ENCODE results near the gene HPS5. TPM values are rescaled to one million over a fixed set of nuclear protein-coding genes. Genes with fewer than 3 reads are reported as not detected.
"Not testable (repeated sequence)": the region's sequence is repeated elsewhere in the genome, so short reads cannot be mapped to it uniquely, and the experiment has no call there.

HPS5 gene
- total and polyA plus RNA-seq, 2 donors (not counting 3 experiments of a cell fraction or from before 2014, with no cell fraction given) = 4.7 to 14.1 TPM

- H3K9me3 ChIP-seq (replicated peaks; ENCODE audit: control insufficient read depth, insufficient read depth, low read length); H3K4me1 ChIP-seq (ENCODE audit: control insufficient read depth, extremely low read depth, insufficient read depth, low read length); H3K9ac ChIP-seq (replicated peaks; ENCODE audit: extremely low read depth, insufficient read depth, low read length); intact Hi-C loops (cut with micrococcal nuclease); H3K27me3 ChIP-seq (ENCODE audit: control insufficient read depth in 2 of 2, insufficient read depth in 2 of 2, low read length in 2 of 2); H3K9me1 ChIP-seq (replicated peaks; ENCODE audit: control insufficient read depth, extremely low read depth, insufficient read depth, low read length); H3K27ac ChIP-seq (ENCODE audit: insufficient read depth, low read depth, low read length); H3K4me3 ChIP-seq (replicated peaks in 1 of 3; ENCODE audit: insufficient read depth in 1 of 3, low read depth in 1 of 3, low read length in 3 of 3); H4K20me1 ChIP-seq (replicated peaks; ENCODE audit: control insufficient read depth, extremely low read depth, insufficient read depth, low read length); dilution Hi-C loops (cut with MboI; ENCODE audit: extremely low pct_ligation_motif_present, low sequenced_read_pairs); BruUV-seq (replicated peaks); H2AFZ ChIP-seq (ENCODE audit: low read depth, low read length); CTCF ChIA-PET; H3K79me2 ChIP-seq (ENCODE audit: control insufficient read depth, insufficient read depth, low read length); DNase-seq (ENCODE audit: low read depth, low spot score); POLR2A ChIA-PET; FAIRE-seq; H3K4me2 ChIP-seq (ENCODE audit: insufficient read depth, low read length); H3K36me3 ChIP-seq (ENCODE audit: control insufficient read depth in 2 of 2, extremely low read depth in 1 of 2, insufficient read depth in 2 of 2, low read length in 2 of 2): not testable (repeated sequence)
Observed at GRCh38 chr11:18267335-18268133, 54.4 kb downstream of the HPS5 start.

- FAIRE-seq = no peak
- Histone ChIP-seq H3K79me2 (ENCODE audit: control insufficient read depth, insufficient read depth, low read length) (no peaks in the 10 kb centered on the region), H4K20me1 (replicated peaks; ENCODE audit: control insufficient read depth, extremely low read depth, insufficient read depth, low read length) (no peaks in the 10 kb centered on the region), H3K9me1 (replicated peaks; ENCODE audit: control insufficient read depth, extremely low read depth, insufficient read depth, low read length) (no peaks in the 10 kb centered on the region), H3K27ac (ENCODE audit: insufficient read depth, low read depth, low read length) (no peak within 1 kb of the TSS), H3K36me3 (ENCODE audit: control insufficient read depth in 2 of 2, extremely low read depth in 1 of 2, insufficient read depth in 2 of 2, low read length in 2 of 2) (no peaks in the 10 kb centered on the region), H3K4me1 (ENCODE audit: control insufficient read depth, extremely low read depth, insufficient read depth, low read length) (no peaks in the 10 kb centered on the region), H3K4me2 (ENCODE audit: insufficient read depth, low read length) (no peak within 1 kb of the TSS), H3K9ac (replicated peaks; ENCODE audit: extremely low read depth, insufficient read depth, low read length) (no peak within 1 kb of the TSS), H2AFZ (ENCODE audit: low read depth, low read length) (no peak within 1 kb of the TSS), H3K9me3 (replicated peaks; ENCODE audit: control insufficient read depth, insufficient read depth, low read length) (no peaks in the 10 kb centered on the region), H3K27me3 (ENCODE audit: control insufficient read depth in 2 of 2, insufficient read depth in 2 of 2, low read length in 2 of 2) (no peaks in the 10 kb centered on the region), H3K4me3 (replicated peaks in 1 of 3; ENCODE audit: insufficient read depth in 1 of 3, low read depth in 1 of 3, low read length in 3 of 3) (no peak within 1 kb of the TSS)
- TF ChIP-seq MYC (IDR thresholded peaks at IDR 0.05; ENCODE audit: low read depth, low read length) (no peak), EZH2 (IDR thresholded peaks at IDR 0.05; ENCODE audit: borderline replicate concordance, low read depth, low read length, severe bottlenecking) (no peak), POLR2AphosphoS5 (IDR thresholded peaks at IDR 0.05; ENCODE audit: insufficient read depth, low read depth, low read length) (no peak)
- no TSS peak for BruUV-seq (replicated peaks)
- dilution Hi-C loops (cut with MboI; ENCODE audit: extremely low pct_ligation_motif_present, low sequenced_read_pairs) (no loop called here), intact Hi-C loops (cut with micrococcal nuclease) (no loop called here)
- CTCF ChIA-PET = no interaction called here
- POLR2A ChIA-PET = no interaction called here
- no peak for DNase-seq (ENCODE audit: low read depth, low spot score)
Observed at GRCh38 chr11:18265949-18266348, 56.0 kb downstream of the HPS5 start, which contains the start of gene SAA1. TSS of gene SAA1 (plus strand) at chr11:18266264. CDS start at chr11:18266888, 624 bp downstream.

Data from endothelial cell of umbilical vein (primary cell).